ENCODE data around the gene SSR1. TPM values are rescaled to one million over a fixed set of nuclear protein-coding genes. Genes with fewer than 3 reads are reported as not detected.

The SSR1 gene
- total RNA-seq, 4 donors from 2014 or later, result 55.9 to 113 (median 74.8) TPM

DNA sequence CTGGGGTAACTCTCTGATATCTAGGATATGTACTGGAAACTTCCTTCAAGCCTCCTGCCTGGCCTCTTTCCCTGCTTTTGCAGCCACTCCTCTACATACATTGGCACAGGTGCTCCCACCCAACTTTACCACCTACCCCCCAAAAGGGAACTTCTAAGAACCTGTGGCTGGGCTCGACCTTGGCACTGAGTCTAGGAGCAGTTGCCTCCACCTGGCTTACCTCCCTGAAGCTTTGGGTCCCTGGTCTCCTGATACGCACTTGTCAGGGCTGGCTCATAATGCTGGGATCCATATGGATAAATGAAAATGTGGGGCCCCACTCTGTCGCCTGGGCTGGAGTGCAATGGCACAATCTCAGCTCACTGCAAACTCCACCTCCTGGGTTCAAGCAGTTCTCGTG is 56.2 kb downstream of the SSR1 start:
- no peak overlapping the region for H3K4me3 ChIP-seq (replicated peaks in 1 of 3)
- H3K27ac ChIP-seq, result peak overlapping the region in 1 of 3 donors; percentile 94
- H3K27me3 ChIP-seq, result no peaks in the 10 kb centered on the region
- TF ChIP-seq POLR2A (IDR thresholded peaks at IDR 0.05) (no peak), CTCF (IDR thresholded peaks at IDR 0.05) (no peak)
- no peak for DNase-seq
- intact Hi-C loops (cut with DNase I), result no loop called here
- peaks cover 20 to 35% of the 10 kb centered on the region in 2 donors for H3K4me1 ChIP-seq
- H3K9me3 ChIP-seq, result no peaks in the 10 kb centered on the region
- H3K36me3 ChIP-seq, result peaks cover 0 to 6% of the 10 kb centered on the region in 2 donors
- 77 to 93% methylated on average over 4 of the region's 4 CpGs for WGBS, 2 donors

- no peak overlapping the region for H3K4me3 ChIP-seq (replicated peaks in 1 of 3)
- peak overlapping the region in 2 of 3 donors; percentile 85 to 94 for H3K27ac ChIP-seq
- H3K36me3 ChIP-seq, result peaks cover 0 to 10% of the 10 kb centered on the region in 2 donors
- 92 to 96% methylated on average over 5 of the region's 5 CpGs for WGBS, 2 donors
- no peak for TF ChIP-seq CTCF (IDR thresholded peaks at IDR 0.05)
- no peak for TF ChIP-seq POLR2A (IDR thresholded peaks at IDR 0.05)
- intact Hi-C loops (cut with DNase I), result no loop called here
- no peaks in the 10 kb centered on the region for H3K9me3 ChIP-seq
- H3K4me1 ChIP-seq, result peaks cover 20 to 30% of the 10 kb centered on the region in 2 donors
- no peak for DNase-seq
- H3K27me3 ChIP-seq, result no peaks in the 10 kb centered on the region
Observed at GRCh38 chr6:7255918-7256317, 57.1 kb downstream of the SSR1 start.

GRCh38 chr6:7254980-7255835 is 57.8 kb downstream of the SSR1 start:
- intact Hi-C loops (cut with DNase I), result no loop called here
- H3K9me3 ChIP-seq, result no peaks in the 10 kb centered on the region
- WGBS, 2 donors, result 52 to 57% methylated on average over 12 of the region's 12 CpGs
- peaks cover 1 to 16% of the 10 kb centered on the region in 2 donors for H3K36me3 ChIP-seq
- H3K27ac ChIP-seq, result peak overlapping the region; percentile 68 to 94 (median 85)
- H3K4me1 ChIP-seq, result peaks cover 13 to 23% of the 10 kb centered on the region in 2 donors
- TF ChIP-seq POLR2A (IDR thresholded peaks at IDR 0.05) (no peak), CTCF (IDR thresholded peaks at IDR 0.05) (no peak)
- H3K27me3 ChIP-seq, result no peaks in the 10 kb centered on the region
- no peak overlapping the region for H3K4me3 ChIP-seq (replicated peaks in 1 of 3)
- peak; percentile 32 to 39 for DNase-seq

- no peak overlapping the region for H3K27ac ChIP-seq
- peaks cover 27 to 44% of the 10 kb centered on the region in 2 donors for H3K36me3 ChIP-seq
Observed at GRCh38 chr6:7252390-7252789, 60.6 kb downstream of the SSR1 start.

More at GRCh38 chr6:7252390-7252789, 60.6 kb downstream of the SSR1 start:
- Histone ChIP-seq H3K4me3 (replicated peaks in 1 of 3) (no peak overlapping the region), H3K27me3 (no peaks in the 10 kb centered on the region), H3K9me3 (no peaks in the 10 kb centered on the region), H3K4me1 (peaks cover 12 to 13% of the 10 kb centered on the region in 2 donors)
- DNase-seq, result no peak
- no peak for TF ChIP-seq POLR2A (IDR thresholded peaks at IDR 0.05)
- TF ChIP-seq CTCF (IDR thresholded peaks at IDR 0.05), result no peak
- 80 to 81% methylated on average over 4 of the region's 4 CpGs for WGBS, 2 donors
- intact Hi-C loops (cut with DNase I), result no loop called here

Data from thyroid gland (tissue), 4 donors.